ENCODE data around the gene ZNF783.
"Not testable (repeated sequence)": the region's sequence is repeated elsewhere in the genome, so short reads cannot be mapped to it uniquely, and the experiment has no call there.

Gene ZNF783

DNA sequence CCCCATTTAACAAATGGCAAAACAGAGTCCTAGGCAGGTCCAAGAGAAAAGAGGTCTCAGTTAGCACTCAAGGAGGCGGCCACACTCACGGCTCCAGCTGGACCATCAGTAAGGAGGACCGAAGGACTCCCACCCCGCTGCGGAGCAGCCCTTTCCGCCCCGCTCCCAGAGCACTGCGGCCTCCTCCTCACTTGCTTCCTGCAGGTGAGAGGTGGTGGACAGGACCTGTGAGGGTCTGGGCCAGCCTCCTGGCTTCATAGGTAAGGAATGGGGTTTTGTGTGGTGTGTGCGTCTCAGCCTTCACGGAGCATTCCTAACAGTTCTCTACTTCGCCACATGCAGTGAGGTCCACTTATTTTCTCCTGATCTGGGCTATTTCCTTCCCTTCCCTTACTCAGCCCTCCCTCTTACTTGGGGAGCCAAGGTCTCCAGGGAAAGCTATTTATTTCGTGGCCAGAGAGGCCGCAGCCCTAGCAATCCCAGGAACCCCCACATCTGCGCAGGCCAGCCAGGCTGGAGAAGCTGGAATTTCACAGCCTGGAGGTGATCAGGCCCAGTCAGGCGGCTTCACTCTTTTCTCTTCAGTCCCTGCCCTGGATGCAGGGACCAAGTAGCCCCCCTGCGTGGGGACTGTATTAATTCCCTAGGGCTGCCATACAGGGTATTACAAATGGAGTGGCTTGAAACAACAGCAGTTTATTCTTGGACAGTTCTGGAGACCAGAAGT lies 45.9 kb downstream of the ZNF783 start:
- H3K27ac Mint-ChIP-seq = no peak overlapping the region
- no peaks in the 10 kb centered on the region for H3K27me3 Mint-ChIP-seq
- no peaks in the 10 kb centered on the region for H3K4me1 Mint-ChIP-seq (ENCODE audit: low read depth)
- H3K4me3 Mint-ChIP-seq = no peak overlapping the region
- peaks cover 7% of the 10 kb centered on the region for H3K9me3 Mint-ChIP-seq
- intact Hi-C loops (cut with micrococcal nuclease) = no loop called here
- no peaks in the 10 kb centered on the region for H3K36me3 Mint-ChIP-seq (ENCODE audit: low read depth)

DNA sequence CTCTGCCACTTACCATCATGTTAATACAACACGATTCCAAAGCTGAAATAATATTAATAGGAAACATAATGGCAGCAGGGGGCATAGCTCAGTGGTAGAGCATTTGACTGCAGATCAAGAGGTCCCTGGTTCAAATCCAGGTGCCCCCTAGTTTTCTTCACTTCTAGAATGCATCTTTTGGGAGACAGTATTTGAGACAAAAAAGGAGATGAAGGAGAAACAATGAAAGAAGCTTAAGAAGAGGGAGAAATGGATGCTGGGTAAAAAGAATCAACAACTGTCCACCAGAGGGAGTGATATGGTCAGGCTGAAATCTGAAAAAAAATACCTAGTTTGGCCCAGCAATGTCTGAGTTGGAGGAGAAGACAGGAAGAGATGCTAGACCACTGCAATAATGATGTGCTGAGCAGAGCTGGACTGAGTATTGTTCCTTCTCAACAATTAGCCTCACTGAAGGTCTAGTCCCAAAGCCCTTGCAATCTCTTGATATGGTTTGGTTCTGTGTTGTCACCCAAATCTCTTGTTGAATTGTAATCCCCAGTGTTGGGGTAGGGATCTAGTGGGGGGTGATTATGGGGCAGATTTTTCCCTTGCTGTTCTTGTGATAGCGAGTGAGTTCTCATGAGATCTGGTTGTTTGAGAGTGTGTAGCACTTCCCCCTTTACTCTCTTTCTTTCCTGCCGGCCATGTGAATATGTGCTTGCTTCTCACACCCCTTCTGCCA lies 48.3 kb downstream of the ZNF783 start:
- no peak overlapping the region for H3K4me3 Mint-ChIP-seq
- no peak overlapping the region for H3K27ac Mint-ChIP-seq
- no peaks in the 10 kb centered on the region for H3K27me3 Mint-ChIP-seq
- intact Hi-C loops (cut with micrococcal nuclease) = no loop called here
- H3K4me1 Mint-ChIP-seq (ENCODE audit: low read depth) = no peaks in the 10 kb centered on the region
- no peaks in the 10 kb centered on the region for H3K36me3 Mint-ChIP-seq (ENCODE audit: low read depth)
- peaks cover 7% of the 10 kb centered on the region for H3K9me3 Mint-ChIP-seq

DNA sequence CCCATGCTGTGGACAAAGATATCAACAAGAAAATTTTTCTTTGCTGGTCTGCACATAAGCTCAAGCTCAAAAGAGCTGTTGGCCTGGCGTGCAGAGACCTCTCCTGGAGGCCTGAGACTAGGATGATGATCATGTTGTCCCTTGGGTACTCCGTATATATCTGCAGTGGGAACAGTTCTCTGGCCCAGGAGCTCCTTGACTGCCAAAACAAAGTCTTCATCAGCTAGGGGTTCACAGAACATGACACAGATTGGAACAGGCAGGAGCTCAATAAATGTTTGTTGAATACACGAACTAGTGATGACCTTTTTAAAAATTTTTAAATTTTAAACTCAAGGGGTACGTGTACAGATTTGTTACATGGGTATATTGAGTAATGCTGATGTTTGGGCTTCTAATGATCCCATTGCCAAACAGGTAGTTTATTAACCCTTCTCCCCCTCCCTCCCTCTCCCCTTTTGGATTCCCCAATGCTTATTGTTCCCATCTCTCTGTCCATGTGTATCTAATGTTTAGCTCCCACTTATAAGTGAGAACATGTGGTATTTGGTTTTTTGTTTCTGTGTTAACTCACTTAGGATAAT lies 49.1 kb downstream of the ZNF783 start:
- H3K9me3 Mint-ChIP-seq = peaks cover 7% of the 10 kb centered on the region

DNA sequence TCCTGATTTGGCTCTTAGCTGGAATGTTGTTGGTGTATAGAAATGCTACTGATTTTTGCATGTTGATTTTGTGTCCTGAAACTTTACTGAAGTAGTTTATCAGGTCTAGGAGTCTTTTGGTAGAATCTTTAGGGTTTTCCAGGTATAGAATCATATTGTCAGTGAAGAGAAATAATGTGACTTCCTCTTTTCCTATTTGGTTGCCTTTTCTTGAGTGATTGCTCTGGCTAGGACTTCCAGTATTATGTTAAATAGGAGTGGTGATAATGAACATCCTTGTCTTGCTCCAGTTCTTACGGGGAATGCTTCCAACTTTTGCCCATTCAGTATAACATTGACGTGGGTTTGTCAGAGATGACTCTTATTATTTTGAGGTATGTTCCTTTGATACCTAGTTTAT lies 52.0 kb downstream of the ZNF783 start:
- Mint-ChIP-seq H3K4me1 (ENCODE audit: low read depth) (no peaks in the 10 kb centered on the region), H3K27me3 (peaks cover 5% of the 10 kb centered on the region), H3K27ac (no peak overlapping the region), H3K36me3 (ENCODE audit: low read depth) (no peaks in the 10 kb centered on the region), H3K4me3 (no peak overlapping the region), H3K9me3 (peaks cover 18% of the 10 kb centered on the region)
- intact Hi-C loops (cut with micrococcal nuclease) = no loop called here

More for the DNA sequence above, 49.1 kb downstream of the ZNF783 start:
- Mint-ChIP-seq H3K27ac (no peak overlapping the region), H3K4me3 (no peak overlapping the region), H3K4me1 (ENCODE audit: low read depth) (no peaks in the 10 kb centered on the region), H3K27me3 (no peaks in the 10 kb centered on the region), H3K36me3 (ENCODE audit: low read depth) (no peaks in the 10 kb centered on the region)
- intact Hi-C loops (cut with micrococcal nuclease) = no loop called here

DNA sequence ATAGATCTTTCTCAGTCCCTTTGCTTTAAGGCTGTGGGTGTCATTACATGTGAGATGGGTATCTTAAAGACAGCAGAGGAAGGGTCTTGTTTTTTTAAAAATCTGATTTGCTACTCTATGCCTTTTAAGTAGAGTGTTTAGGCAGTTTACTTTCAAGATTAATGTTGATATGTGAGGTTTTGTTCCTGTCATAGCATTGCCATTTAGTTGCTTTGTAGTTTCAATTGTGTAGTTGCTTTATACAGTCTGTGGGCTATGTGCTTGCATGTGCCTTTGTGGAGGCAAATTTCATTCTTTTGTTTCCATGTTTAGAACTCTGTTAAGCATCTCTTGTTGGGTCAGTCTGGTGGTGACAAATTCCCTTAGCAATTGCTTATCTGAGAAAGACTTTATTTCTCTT lies 54.6 kb downstream of the ZNF783 start:
- intact Hi-C loops (cut with micrococcal nuclease) = no loop called here
- Mint-ChIP-seq H3K27me3 (peaks cover 5% of the 10 kb centered on the region), H3K4me1 (ENCODE audit: low read depth) (no peaks in the 10 kb centered on the region), H3K9me3 (peaks cover 14% of the 10 kb centered on the region), H3K27ac (no peak overlapping the region), H3K4me3 (no peak overlapping the region), H3K36me3 (ENCODE audit: low read depth) (no peaks in the 10 kb centered on the region)

DNA sequence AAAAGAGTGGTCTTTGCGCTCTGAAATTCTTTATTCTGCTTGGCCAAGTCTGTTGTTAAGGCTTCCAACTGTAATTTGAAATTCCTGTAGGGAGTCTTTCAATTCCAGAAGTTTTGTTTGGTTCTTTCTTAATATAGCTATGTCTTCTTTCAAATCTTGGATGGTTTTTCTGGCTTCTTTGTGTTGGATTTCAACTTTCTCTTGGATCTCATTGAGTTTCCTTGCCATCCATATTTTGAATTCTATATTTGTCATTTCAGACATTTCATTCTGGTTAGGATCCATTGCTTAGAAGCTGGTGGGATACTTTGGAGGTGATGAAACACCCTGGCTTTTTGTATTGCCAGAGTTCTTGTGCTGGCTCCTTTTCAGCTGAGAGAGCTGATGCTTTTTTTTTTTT lies 55.5 kb downstream of the ZNF783 start:
- H3K27ac Mint-ChIP-seq = no peak overlapping the region
- intact Hi-C loops (cut with micrococcal nuclease) = no loop called here
- no peaks in the 10 kb centered on the region for H3K36me3 Mint-ChIP-seq (ENCODE audit: low read depth)
- no peak overlapping the region for H3K4me3 Mint-ChIP-seq
- H3K4me1 Mint-ChIP-seq (ENCODE audit: low read depth) = no peaks in the 10 kb centered on the region
- H3K27me3 Mint-ChIP-seq = peaks cover 5% of the 10 kb centered on the region
- H3K9me3 Mint-ChIP-seq = peaks cover 20% of the 10 kb centered on the region

DNA sequence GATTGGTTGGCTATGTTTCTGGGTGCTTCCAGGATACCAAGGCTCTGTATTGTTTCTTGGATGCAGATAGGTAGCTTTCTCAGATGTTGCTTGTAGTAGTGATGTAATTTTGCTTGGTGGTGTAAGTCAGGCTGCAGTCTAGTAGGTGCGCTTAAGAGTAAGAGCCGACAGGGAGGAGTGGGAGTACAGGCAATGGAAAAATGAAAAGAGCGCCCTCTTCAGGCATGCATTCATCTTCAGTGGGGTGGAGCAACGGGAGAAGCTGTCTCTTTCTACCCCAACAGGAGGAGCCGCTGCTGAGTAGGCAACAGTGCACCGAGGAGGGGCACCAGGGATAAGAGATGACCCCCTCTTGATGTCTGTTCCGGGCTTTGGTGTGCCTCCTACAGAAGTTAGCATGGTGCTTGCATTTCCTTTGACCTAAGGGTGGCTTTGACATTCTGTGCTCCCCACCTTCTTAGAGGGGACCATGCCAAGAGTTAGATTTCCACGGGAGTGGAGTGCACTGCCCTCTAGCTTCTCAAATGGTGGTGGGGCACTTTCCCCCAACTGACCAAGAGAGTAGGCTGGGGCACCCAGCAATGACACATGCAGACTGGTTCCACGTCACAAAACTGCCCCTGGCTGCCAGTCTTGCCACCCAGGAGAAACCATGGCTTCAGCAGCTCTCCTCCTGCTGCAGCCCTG lies 56.1 kb downstream of the ZNF783 start:
- Mint-ChIP-seq H3K4me1 (ENCODE audit: low read depth) (no peaks in the 10 kb centered on the region), H3K9me3 (peaks cover 20% of the 10 kb centered on the region), H3K4me3 (no peak overlapping the region), H3K27me3 (peaks cover 5% of the 10 kb centered on the region), H3K27ac (no peak overlapping the region), H3K36me3 (ENCODE audit: low read depth) (no peaks in the 10 kb centered on the region)
- intact Hi-C loops (cut with micrococcal nuclease) = no loop called here

DNA sequence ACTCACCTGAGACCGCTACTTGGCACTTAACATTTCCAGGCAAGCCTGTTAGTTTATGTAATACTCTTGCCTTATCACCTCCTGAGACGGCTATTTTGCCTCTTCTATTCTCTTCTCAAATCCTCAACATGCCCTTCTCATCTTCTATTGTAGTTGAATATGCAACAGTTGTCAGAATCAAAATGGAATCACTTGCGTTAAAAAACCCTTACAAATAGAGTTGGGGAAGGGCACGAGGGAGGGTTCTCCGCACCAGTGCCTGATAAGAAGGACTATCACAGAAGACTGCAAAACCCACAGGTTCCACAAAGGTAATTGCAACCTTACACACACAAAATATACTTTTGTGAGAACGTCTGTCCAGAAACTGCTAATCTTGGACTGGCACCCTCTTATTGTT lies 57.4 kb downstream of the ZNF783 start:
- H3K27ac Mint-ChIP-seq = no peak overlapping the region
- peaks cover 20% of the 10 kb centered on the region for H3K9me3 Mint-ChIP-seq
- H3K27me3 Mint-ChIP-seq = peaks cover 5% of the 10 kb centered on the region
- H3K4me3 Mint-ChIP-seq = no peak overlapping the region
- no peaks in the 10 kb centered on the region for H3K36me3 Mint-ChIP-seq (ENCODE audit: low read depth)
- intact Hi-C loops (cut with micrococcal nuclease) = no loop called here
- no peaks in the 10 kb centered on the region for H3K4me1 Mint-ChIP-seq (ENCODE audit: low read depth)

DNA sequence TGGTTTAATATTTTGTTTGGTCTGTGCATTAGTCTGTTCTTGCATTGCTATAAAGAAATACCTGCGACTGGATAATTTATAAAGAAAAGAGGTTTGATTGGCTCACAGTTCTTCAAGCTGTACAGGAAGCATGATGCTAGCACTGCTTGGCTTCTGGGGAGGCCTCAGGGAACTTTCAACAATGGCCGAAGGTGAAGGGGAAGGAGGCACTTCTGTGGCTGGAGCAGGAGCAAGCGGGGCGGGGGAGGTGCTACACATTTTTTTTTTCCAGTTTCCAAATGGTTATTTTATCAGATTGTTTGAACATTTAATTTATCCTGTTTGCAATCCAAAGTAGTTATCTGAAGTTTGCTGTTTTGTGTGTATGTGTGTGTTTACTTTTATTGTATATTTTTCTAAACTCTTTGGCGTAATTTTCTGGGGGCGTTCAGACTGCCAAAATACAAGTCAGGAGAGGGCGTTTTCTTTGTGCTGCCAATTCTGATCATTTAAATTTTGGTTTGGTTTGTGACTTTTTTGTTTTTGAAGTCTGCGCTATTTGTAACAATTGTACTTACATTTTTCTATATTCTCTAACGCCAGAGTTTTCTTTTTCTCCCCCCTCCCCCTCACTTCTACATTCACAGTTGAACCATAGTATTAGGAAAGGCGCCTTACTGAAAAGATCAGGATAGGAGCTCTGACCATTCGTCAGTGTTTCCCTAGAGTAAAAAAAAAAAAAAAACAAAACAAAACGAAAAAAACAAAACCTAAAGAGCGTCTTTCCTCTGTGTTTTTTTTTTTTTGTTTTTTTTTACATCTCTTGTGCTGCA lies 58.5 kb downstream of the ZNF783 start:
- no peaks in the 10 kb centered on the region for H3K4me1 Mint-ChIP-seq (ENCODE audit: low read depth)
- no peaks in the 10 kb centered on the region for H3K36me3 Mint-ChIP-seq (ENCODE audit: low read depth)
- H3K4me3 Mint-ChIP-seq = no peak overlapping the region
- no peak overlapping the region for H3K27ac Mint-ChIP-seq
- H3K27me3 Mint-ChIP-seq = peaks cover 5% of the 10 kb centered on the region
- intact Hi-C loops (cut with micrococcal nuclease) = no loop called here
- H3K9me3 Mint-ChIP-seq = peaks cover 29% of the 10 kb centered on the region

DNA sequence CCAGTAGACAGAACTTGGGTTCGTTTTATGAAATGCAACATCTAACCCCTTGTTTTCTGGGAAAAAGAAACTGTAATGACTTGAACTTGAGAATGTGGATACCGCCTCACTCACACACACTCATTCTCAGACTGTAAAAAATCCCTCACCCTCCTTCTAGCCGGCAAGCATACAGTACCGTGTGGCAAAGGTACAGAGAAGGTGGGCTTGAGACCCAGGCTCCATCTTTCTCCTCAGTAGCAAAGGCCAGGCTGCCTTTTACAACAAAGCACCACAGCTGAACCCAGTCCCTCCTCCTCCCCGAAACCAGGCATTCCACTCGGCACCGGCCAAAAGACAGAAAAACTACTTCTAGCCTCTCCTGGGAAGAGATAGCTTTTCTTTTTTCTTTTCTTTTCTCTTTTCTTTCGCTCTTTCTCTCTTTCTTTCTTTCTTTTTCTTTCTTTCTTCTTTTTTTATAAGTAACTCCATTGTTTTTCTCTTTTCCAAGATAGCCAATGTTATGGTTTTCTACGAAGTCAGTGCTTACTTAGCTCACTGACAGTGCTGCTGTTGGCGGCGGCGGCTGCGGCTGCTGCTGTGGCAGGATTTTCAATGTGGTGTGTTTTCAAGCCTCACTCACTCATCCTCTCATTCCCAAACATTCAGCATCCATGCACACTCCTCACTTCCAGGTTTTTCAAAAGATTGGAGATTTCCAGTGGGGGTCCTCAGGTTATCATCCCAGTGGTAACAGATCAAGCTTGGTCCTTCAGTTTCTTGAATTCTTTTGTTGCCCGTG lies 59.3 kb downstream of the ZNF783 start:
- H3K36me3 Mint-ChIP-seq (ENCODE audit: low read depth); H3K4me3 Mint-ChIP-seq; intact Hi-C loops (cut with micrococcal nuclease); H3K4me1 Mint-ChIP-seq (ENCODE audit: low read depth); H3K27me3 Mint-ChIP-seq; H3K27ac Mint-ChIP-seq: not testable (repeated sequence)
- peaks cover 31% of the 10 kb centered on the region for H3K9me3 Mint-ChIP-seq

DNA sequence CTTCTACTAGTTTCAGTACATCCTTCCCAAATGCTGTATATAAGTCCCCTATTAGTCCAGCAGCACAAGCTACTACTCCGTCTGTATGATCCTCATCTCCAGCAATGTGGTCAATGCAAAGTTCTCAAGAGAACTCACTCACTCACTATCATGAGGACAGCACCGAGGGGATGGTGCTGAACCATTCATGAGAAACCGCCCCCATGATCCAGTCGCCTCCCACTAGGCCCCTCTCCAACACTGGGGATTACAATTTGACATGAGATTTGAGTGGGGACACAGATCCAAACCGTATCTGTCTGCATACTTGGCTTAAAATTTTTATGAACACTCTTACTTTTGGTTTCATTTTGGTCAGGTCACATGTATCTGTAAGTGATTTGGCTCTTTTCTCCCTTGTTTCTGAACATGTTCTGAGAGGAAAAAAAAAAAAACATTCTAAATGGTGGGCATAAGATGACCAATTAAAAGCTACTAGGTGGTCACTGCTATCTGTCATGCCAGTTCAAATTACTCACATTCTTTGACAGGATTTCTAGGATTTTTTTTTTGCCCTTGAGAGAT lies 60.1 kb downstream of the ZNF783 start:
- intact Hi-C loops (cut with micrococcal nuclease) = no loop called here
- no peaks in the 10 kb centered on the region for H3K4me1 Mint-ChIP-seq (ENCODE audit: low read depth)

DNA sequence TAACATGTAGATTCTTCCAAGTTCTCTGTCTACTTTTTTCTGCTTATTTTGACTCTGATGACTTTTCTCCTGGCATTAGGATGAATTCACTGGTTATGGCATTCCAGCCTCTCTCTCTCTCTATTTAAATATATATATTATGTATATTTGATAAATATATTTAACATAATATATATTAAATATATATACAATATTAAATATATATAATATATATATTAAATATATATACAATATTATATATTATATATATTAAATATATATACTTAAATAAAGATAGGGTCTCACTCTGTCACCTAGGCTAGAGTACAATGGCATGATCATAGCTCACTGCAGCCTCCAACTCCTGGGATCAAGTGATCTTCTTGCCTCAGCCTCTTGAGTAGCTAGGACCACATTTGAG lies 60.7 kb downstream of the ZNF783 start:
- intact Hi-C loops (cut with micrococcal nuclease) = no loop called here
- no peak overlapping the region for H3K27ac Mint-ChIP-seq
- H3K4me1 Mint-ChIP-seq (ENCODE audit: low read depth) = no peaks in the 10 kb centered on the region
- peaks cover 27% of the 10 kb centered on the region for H3K9me3 Mint-ChIP-seq
- H3K4me3 Mint-ChIP-seq = no peak overlapping the region
- peaks cover 4% of the 10 kb centered on the region for H3K27me3 Mint-ChIP-seq
- no peaks in the 10 kb centered on the region for H3K36me3 Mint-ChIP-seq (ENCODE audit: low read depth)

More for the DNA sequence above, 60.1 kb downstream of the ZNF783 start:
- Mint-ChIP-seq H3K36me3 (ENCODE audit: low read depth) (no peaks in the 10 kb centered on the region), H3K9me3 (peaks cover 31% of the 10 kb centered on the region), H3K27ac (no peak overlapping the region), H3K27me3 (peaks cover 5% of the 10 kb centered on the region), H3K4me3 (no peak overlapping the region)

DNA sequence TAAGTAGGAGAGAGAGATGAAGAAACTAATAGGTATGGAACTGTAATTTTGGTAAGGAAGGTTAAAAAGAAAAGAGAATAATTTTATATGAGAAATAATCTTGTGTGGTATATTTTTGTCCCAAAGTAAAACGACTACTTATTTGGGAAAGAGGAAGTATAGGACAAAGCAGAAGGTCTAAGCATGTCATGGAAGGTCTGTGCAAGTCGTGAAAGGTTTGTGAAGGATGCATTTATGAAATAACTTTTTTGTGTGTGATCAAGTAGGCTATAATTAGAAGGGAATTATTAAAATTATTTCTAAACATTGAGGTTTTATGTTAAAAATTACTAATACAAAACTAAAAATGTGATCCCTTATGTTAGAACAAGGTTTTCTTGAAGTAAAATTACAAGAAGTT lies 63.3 kb downstream of the ZNF783 start:
- Mint-ChIP-seq H3K27ac (no peak overlapping the region), H3K36me3 (ENCODE audit: low read depth) (no peaks in the 10 kb centered on the region), H3K27me3 (no peaks in the 10 kb centered on the region), H3K4me1 (ENCODE audit: low read depth) (no peaks in the 10 kb centered on the region), H3K4me3 (no peak overlapping the region), H3K9me3 (peaks cover 22% of the 10 kb centered on the region)
- intact Hi-C loops (cut with micrococcal nuclease) = no loop called here

Data from dendritic cell treated with granulocyte-macrophage colony-stimulating factor and Interleukin-4, amounts not matched to agents 40 ng/mL and 50 ng/mL, for 4 days (primary cell).